ENCODE results near the gene FRMD4B. TPM values are rescaled to one million over a fixed set of nuclear protein-coding genes. Genes with fewer than 3 reads are reported as not detected.
A peak's percentile ranks its signal among the peaks of the same experiment; 100 is the strongest.

Gene FRMD4B
- polyA plus RNA-seq, 3 donors = 38.6 to 48.3 (median 39.2) TPM

- DNase-seq = no peak
Observed at GRCh38 chr3:69178838-69179739, 206.8 kb downstream of the FRMD4B start.

DNA sequence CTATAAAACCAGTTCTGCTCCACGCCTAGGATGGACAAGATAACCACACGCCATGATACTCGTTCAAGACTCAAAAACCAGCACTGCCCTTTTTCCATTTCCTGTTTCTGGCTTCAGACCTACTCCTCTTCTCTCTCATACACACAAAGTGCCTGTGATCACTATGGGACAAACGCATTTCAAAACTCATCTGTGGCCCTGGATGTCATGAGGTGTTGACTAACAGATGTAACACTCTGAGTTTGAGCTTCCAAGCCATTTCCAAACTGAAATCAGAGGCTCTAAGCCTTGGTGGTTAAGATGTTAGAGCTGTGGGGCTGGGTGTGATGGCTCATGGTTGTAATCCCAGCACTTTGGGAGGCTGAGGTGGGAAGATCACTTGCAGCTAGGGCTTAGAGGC, 207.8 kb downstream of the FRMD4B start:
- DNase-seq = no peak

DNA sequence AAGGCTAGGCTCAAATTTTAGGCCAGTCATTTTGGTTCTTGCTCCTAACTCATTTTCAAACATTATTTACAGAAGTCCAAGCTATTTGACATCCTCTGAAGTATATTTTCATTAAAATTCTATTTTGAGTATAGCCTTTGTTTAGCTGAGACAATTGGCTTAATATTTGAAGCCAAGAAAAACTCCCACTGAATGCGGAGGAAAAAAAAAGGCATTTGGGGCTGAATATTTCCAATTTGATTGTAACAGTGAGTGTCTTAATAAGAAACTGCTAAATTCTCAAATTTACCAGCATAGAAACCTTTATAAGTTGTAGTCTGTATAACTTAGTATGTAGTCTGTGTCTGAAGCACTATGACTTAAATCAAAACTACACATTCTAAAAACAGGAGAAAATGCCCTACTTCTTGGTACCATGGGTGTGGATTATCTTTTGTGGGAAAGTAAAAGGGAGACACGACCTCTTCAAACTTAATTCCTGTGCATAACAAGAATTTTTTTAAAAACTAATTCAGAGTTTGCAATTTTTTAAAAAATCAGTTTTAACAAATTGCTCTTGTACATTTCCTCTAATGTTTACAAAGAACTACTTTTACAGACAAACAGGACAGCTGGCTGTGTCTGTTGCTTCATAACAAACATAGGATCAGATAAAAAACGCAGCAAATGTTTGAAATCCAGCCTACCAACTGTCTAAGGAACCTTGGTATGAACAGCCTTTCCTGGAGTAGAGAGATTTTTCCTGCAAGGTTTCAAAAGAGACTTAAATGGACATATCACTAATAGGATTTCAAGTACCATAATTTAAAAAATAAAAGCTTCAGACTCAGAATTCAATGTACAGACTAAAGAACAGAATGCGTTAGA, 210.8 kb downstream of the FRMD4B start:
- DNase-seq = no peak

DNA sequence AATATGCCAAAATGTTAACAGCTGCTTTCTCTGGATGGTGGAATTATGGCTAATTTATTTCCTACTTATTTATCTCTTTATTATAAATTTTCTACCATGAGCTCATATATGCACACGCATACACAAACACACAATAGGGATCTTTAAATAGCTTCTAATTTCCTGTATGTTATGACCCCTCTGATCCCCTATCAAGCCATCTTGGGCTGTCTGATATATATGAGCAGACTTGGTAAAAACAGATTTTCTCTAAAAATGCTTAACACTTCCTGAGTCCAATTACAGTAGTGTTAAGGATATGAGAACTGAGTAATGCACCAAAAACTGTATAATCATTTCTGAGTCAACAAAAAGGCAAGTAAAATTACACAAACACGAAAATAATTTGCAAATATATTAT, 211.4 kb downstream of the FRMD4B start:
- DNase-seq = no peak

DNA sequence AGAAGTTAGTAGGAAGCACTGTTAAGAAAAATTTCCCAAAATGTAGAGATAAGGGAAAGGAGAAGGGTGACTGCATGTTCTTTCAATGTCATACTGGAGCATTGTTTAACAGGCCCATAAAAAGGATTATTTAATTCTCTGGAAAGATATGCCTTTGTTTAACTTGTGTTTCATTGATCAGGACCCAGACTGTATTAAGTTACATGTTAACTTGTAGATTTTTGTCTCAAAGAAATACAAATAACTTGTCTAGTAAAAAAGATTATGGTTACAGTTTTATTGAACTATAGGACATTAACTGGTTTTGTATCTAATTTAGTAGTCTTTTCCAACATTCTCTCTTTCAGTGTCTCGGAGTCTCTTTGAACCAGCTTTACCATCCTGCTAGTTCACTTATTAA, 213.8 kb downstream of the FRMD4B start:
- DNase-seq = no peak

DNA sequence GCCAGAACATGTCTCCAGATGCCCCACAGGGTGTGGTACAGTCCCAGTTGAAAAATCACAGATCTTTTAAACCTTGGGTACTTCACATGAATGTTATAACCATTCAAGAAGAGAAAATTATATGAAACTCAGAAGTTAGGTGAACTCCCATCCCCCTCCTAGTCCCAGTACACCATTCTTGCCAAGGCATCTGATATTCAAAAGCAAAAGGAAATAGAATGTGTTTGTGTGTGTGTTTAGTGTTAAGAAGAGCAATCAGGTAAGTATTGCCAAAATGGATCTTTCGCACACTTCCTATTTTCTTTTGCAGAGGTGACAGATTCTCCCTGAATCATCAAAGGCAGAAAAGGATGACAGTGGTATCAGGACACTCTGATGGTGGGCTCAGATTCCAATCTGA, 219.4 kb downstream of the FRMD4B start:
- DNase-seq = no peak

DNA sequence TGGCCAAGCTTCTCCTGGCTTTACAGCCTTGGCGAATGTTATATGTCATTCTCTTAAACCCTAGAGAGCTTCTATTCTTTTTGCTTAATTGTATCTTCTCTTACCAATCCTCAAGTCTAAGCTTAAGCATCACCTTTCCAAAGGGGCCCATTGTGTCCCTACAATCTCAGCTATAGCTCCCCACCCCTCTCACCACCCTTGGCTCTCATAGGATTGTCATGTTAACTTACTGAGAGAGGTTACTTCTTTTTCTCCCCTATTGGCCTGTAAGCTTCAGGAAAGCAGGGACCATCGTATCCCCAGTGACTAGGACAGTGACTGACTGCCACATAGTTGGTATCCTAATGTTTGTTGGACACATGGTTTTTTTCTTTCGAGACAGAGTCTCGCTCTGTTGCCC, 220.1 kb downstream of the FRMD4B start:
- no peak for DNase-seq

DNA sequence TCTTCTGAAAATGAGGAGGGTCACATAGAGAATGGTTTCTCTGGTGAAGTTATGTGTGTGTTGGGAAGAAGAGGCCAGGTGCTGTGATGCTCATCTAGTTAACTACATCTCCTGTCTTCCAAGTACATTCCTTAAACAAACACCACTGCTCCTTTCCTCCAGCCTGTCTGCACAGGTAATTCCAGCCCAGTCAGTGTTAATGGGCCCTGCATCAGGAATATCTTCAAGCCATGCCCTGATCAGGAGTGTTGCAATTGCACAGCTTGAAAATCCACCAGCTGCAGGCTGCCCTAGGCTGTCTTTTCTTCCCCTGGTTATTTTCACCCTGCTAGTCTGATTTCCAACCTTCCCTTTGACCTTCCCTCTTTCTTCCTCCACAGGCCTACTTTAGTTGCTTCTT, 221.6 kb downstream of the FRMD4B start:
- no peak for DNase-seq

DNA sequence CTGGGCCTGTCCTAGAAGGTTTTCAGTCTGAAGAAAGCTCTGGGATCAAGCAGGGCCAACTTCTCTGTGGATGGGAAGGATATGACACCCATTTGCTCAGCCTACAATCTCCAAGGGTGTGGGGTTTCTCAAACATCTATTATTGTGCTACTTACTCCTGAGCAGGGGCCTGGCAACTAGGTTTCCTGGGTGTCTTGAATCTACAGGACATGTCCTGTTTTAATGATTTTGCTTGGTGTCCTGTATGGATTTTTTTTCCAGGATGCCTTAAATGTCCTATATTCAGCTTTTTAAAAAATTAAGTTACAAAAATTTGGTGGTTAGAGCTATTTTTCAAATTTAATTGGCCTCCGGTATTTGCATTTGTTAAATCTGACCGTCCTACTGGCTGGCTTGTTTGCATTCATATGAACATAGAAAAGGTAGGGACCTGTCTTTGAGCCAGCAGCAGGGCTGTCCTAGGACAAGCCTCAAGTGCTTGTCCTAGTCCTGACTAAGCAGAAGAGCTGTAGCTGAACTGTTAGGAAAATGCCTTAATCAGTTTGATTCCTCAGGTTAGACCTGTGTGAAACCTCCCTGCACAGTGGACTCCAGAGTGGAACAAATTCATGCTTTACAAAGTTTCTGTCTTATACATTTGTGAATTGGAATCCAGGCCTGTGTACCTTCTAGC, 223.4 kb downstream of the FRMD4B start:
- no peak for DNase-seq

GRCh38 chr3:69161587-69162307, 224.1 kb downstream of the FRMD4B start:
- peak; percentile 48 for DNase-seq

DNA sequence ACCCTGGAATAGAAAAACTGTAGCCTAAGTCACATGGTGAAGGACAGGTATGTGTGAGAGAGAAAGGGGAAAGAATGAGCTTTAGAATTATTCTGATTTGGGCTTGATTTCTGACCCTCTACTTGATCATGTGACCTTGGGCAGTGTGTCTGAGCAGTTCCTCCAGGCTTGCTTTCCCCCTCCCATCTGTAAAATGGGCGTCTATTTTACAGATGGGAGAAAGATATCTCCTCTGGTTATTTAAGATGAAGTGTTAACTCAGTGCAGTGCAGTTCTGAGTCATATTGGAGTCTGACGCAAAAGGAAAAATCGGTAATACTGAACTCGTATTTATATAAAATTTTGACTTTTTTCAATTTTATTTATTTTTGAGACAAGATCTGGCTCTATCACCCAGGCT, 225.4 kb downstream of the FRMD4B start:
- no peak for DNase-seq

DNA sequence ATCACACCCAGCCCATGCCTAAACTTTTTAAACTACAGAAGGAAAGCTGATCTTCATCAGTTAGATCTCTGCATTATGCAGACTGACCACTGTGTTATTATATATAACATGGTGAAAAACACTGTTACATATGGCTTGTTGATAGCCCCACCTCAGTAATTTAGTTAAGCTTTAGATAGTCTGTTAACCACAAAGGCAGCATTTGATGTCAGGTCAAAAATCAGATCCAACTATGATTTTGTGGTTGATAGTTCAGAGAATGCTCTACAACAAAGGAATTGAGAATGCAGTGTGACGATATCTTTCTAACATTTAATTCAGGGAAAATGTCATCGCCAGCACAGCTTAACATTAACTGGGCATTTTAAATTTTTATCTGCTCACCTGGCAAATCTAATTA, 225.8 kb downstream of the FRMD4B start:
- no peak for DNase-seq

DNA sequence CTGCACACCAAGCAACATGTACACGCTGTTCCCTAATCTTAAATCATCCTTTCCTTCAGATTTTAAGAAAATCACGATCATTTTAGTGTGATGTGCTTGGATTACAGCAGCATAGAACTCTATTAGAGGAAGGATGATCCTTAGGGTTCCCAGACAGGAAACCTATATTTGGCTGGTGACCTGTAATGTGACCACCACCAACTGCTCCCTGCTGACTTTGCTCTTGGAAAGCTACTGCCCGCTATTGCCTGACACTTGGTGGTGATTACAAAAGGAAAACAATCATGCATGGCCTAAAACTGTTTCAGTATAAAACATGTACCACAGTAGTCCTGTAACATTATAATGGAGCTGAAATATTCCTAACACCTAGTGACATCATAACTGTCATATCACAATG, 236.3 kb downstream of the FRMD4B start:
- DNase-seq = no peak

DNA sequence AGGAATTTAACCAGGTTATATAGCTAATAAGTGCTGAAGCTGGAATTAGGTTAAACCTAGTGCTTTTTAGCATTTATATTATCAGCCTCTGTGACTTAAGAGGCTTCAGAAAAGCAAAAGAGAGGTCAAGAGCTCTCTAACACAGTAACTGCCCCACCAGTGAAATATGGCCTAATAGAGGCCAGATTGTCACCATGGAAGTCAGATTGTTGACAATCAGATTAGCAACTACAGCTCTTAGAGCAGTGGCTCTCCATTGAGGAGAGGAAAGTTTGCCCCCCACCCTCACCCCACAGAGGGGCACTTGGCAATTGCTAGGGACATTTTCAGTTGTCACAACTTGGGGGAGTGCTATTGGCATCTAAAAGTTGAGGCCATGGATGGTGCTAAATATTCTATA, 240.2 kb downstream of the FRMD4B start:
- no peak for DNase-seq

GRCh38 chr3:69144631-69145245, 241.2 kb downstream of the FRMD4B start:
- no peak for DNase-seq

DNA sequence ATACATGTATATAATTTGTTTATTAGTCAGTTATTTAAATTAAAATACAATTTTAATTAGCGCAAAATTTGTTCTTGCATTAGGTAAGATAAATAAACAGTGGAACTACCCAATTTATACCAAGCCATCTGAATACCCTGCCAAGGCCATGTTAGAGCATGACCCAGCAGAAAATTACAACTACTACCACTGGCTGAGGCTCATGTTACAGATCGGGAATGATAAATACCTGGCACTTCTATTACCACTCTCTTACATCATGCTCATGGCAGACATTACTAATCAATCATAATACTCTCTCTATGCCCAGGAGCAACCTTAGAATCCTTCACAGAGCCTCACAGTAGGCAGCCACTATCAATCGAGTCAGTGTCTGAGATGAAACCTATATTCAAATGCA, 242.3 kb downstream of the FRMD4B start:
- DNase-seq = no peak

DNA sequence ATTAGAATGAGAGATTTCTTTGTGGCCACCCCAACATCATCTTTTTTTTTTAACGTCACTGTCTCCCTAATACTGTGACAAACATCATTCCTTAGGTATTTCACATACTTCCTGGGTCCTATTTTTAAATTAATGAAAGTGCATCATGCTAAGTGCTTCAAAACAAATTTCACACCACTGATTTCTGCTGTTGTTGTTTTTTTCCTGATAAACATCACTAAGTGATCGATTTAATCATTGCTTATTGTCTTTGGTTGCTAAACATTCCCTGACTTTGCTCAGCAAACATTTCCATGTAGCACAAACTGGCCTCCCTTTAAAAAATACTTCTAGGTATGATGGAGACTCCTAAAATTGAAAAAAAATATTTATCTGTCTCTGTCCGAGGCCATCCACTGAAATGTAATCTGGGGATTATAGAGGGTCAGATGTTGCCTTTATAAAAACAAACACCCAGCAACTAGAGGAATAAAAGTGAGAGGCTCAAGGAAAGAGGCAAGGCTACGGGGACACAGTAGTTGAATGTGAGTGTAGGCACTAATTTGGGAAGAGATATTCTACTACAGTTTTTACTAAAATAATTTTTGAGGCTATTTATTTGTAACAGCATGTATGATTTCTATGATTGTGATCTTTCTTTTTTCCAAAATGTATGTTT, 243.0 kb downstream of the FRMD4B start:
- DNase-seq = no peak

DNA sequence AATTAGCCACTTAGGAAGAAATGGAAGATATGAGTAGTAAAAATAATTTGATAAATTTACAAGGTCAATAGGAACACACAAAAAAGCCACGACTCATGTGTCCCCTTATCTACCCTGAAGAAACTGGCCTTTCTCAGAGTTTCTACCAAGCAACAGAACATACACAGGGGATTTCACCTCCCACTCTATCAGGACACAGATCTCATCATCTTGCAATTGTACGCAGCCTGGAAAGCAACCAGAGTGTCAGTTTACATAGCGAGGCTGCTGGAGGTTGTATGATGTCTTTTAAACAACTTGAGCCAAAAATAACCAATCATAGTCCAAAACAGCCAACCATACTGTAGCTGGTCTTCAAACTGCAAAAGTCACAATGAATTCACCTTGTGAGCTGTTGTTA, 243.8 kb downstream of the FRMD4B start:
- DNase-seq = no peak

DNA sequence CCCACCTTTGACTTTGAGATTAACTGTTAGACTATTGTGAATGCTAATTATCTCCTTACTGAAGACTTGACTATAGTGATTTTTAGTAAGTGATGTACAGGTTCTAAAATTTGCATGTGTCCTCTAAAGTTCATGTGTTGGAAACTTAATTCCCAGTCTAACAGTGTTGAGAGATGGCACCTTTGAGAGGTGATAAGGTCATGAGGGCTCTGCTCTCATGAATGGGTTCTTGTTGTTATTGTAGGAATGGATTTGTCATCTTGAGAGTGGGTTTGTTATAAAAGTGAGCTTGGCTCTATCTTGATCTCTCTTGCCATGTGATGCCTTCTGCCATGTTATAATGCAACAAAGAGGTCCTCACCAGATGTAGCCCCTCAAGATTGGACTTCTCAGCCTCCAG, 244.6 kb downstream of the FRMD4B start:
- no peak for DNase-seq

- no peak for DNase-seq
Observed at GRCh38 chr3:69137412-69137811, 248.5 kb downstream of the FRMD4B start.

DNA sequence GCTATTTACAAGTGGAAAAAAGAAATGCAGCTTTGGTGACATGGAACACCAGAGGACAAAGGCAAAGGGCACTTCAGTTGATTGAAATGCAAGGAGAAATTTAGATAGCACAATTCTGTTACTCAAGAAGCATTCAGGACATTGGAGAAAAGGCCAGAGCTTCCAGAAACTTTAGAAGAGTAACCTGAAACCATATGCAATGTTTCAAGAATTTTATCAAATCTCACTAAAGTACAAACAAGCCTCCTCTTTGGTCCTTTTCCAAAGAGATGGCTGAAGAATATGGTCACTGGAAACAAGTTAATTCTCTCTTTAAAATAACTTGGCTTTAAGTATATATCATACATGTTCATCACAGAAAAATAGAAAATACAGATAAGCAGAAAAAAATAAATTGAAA, 248.9 kb downstream of the FRMD4B start:
- no peak for DNase-seq

Measured in renal pelvis (tissue), 4 donors.